HG03565 (cell line): Measurements from ENCODE around the gene FBXO9.

Experiments
- ATAC-seq: cut with Tn5 transposase; IDR thresholded peaks from one replicate; pipeline ENCODE4 v1.9.1; 2021; ENCODE audit warnings: mild to moderate bottlenecking, moderate library complexity; ENCODE audit not compliant: unreplicated experiment

The FBXO9 gene

DNA sequence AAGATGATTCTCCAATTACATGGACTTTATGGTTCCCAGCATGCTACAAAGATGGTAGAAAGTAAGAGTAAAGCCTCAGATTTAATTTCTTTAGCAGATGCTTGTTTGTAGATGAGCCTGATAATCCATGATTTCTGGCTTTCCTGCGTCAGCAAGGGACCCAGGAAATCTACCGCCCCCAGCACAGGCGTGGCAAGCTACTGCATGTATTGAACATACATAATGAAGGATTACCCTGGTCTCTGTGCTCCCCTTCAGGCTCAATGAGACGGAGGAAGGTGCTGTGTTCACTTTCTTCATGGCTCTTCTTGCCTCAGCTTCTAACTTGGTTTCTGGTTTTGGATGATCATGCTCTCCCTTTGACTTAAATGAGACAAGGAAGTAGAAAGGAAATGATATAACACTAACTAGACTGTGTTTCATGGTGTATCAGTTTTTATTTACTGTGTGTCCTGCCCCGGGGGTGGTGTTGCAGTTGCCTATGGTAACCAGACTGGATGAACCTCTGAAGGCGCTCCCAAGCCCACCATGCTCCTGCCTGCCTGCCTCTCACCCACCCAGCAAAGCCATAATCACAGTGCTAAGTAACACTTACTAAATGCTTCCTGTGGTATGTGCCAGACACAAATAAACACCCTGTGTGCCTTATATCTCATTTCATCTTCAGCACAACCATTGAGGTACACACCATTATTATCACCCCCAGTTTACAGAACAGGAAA, 65.5 kb downstream of the FBXO9 start:
- no peak for ATAC-seq

DNA sequence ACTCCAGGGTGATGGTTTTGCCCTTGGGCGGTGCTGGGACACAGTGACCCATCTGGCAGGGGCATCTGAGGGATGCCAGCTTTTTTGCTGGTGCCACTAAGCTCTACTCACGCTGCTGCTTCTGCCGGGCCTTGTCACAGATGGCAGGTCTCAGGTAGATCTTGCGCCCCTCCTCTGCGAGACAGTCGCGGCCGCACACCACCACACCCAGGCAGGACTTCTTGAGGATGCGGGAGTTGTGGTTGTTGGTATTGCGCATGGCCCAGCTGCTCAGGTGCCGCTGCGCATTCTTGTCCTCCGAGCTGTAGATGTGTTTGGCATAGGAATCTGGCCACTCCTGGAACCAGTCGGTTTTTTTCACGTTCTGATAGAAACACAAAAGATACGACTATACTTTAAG, 68.8 kb downstream of the FBXO9 start:
- no peak for ATAC-seq

DNA sequence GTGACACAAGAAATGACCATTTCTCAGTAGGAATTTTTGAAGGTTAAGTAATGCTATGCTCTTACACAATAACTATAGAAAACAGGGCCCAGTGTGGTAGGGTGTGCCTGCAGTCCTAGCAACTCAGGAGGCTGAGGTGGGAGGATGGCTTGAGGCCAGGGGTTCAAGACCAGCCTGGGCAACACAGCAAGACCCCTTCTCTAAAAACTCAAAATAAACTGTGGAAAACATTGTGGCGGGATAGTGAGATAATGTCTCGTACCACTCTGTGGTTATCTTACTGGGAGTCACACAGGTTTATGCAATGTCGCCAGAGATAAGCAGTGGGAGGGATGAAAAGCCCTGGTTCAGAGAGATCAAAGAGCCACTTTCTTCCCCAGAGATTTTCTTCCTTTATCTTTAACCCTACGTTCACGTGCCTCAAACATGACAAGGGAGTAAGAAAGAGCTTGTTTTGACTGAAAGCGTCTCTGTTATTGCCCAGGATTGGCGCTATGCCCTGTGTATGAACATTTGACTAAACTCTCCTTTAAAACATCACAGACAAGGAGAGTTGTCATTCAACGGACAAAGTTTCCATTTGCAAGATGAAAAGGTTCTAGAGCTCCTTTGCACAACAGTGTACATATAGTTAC, 69.5 kb downstream of the FBXO9 start:
- no peak for ATAC-seq

DNA sequence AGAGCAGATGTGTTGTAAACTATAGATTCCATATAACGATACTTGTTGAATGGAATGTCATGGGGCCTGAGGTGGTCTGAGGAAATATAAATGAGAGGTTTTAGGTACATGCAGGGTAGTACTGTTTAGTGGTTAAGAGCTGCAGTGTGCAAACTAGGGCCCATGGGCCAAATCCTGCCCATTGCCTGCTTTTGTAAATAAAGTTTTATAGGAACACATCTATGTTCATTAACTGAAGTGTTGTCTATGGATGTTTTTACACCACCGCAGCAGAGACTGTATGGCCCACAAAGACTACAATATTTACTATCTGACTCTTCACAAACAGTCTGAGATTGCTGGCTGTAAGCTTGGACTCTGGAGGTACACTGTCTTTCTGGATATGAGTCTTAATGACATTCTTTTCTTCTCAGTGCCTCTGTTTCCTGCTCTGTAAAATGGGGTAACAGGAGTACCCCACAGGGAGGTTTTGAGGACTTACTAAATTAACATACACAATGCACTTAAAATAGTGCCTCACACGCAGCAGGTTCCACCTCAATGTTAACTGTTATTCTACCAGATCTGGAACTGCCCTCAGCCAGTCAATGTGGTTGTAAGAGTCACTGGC, 70.9 kb downstream of the FBXO9 start:
- no peak for ATAC-seq

DNA sequence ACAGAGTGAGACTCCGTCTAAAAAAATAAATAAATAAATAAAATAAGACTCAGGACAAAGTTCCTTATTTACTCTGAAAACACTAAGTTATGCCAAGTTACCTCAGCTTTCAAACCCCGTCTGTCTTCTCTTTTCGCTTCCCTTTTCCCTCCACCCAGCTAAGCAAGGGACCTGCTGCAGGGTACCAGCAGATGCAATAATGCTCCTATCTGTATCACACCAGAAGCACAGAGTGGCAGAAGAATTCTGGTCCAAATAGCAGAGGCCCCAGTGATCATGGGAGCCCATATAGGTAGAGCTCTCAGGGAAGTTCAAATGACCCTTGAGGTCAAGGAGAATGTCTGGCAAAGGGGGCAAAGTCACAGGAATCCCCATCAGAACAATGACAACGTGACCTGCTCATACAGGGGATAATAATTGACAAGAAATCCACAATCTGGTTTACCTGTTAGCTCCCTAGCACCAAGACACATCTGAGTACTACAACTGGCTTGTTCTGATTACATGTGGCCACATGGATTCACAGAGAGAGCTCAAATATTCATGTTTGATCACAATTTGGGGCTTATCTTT, 74.7 kb downstream of the FBXO9 start:
- ATAC-seq: no peak

DNA sequence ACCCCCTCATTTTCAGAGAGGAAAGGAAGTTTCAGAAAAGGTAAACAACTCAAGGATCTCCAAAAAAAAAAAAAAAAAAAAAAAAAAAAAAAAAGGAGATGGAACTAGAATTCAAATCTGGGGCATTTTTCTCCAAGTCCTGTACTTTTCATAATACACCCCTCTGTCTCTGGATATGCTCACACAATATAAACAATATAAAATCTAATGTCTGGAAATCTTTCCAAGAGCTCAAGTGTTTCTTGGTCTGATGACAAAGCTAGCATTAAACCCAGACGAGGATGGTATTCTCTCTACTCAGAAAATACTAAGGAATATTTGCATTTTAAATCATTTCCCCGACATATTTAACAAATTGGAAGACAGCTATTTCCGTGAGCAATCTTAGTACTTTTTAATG, 77.6 kb downstream of the FBXO9 start:
- ATAC-seq: no peak

DNA sequence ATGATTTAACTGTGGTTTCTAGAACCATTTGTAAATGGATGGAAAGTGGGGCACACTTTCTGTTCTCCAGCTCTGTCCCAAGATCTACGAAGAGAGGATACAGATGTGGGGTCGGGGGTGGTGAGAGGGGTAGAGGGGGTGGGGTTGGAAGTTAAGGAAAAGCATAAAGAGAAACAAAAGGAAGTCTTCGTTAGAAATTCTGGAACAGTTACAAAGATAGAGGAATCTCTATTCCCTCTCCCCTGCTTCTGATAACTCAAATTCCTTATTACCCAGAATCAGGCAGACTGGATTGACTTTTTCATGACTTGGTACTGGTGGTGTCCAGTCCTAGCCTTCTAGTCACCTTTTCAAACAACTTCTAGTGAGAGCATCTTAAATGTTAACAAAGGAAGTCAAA, 78.5 kb downstream of the FBXO9 start:
- ATAC-seq: no peak

DNA sequence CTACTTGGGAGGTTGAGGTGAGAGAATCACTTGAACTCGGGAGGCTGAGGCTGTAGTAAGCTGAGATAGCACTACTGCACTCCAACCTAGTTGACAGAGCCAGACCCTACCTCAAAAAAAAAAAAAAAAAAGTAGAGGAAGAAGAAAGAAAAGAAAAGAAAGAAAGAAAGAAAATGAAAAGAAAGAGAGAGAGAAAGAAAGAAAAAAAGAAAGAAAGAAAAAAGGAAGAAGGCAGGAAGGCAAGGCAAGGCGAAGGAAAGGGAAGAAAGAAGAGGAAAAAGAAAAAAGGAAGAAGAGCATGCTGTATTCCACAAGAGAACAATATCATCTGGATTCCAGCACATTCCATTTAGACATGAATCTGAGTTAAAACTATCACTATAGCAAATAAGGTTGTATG, 79.6 kb downstream of the FBXO9 start:
- ATAC-seq: no peak

DNA sequence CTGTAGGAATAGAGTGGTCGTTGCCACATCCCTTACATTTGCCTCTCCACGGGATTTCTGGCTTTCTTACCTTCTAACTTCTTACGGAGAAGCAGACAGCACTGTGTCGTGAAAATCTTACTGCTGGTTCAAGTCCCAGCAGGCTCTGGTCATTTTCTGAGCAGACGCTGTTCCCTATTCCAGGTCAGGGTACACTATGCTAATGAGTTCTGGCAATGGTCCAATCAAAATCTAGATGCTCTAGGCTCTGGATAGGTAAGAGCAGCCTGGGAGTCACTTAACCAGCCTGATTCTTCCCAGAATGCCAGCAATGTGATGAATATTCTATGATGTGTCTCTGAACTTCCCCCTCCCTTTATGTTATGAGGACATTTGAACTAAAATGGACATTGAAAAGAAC, 83.5 kb downstream of the FBXO9 start, which contains the start of gene GCM1:
Gene GCM1, minus strand, starts transcription at position 158 of the 400 bp plus-strand sequence. CDS start 3,209 bp downstream, outside the sequence.
- ATAC-seq: no peak
